ENCODE measurements around the gene CTSO. TPM values are rescaled to one million over a fixed set of nuclear protein-coding genes. Genes with fewer than 3 reads are reported as not detected.

CTSO gene
- total and polyA plus RNA-seq, 2 donors from 2014 or later: 22.9 to 40.3 TPM

DNA sequence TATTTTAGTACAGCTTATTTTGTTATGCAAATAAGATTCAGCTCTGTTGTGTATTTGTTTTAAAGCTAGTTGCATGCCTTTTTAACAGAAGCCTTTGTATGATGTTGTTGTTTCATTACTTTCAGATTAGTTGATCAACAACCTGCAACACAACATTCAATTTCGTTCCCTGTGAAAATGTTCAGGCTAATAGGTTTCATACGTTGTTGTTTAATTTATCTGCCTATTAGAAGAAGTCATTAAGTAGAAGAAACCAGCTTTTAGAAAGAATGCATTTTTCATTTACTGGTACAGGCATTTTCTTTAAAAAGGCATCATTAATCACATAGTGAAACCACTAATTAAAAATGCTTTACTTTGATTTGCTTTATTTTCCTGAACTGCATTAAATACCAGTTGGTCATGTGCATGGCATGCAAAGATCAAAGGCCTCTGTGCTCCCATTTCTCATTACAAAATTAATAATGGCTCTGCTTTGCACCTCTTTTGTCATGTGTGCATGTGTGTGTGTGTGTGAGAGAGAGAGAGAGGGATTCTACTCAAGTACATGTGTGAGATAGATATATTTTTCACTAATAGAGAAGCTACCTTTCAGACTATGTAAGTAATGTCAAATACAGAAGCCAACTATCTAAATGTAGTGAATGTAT lies 29.2 kb upstream of the CTSO start:
- Histone ChIP-seq H3K9ac (ENCODE audit: low read length in 3 of 3) (no peak overlapping the region), H3K4me3 (ENCODE audit: low read length in 3 of 3) (no peak overlapping the region), H3K27me3 (ENCODE audit: control insufficient read depth, insufficient read depth, low read length) (no peaks in the 10 kb centered on the region), H3K27ac (ENCODE audit: low read depth in 2 of 2, low read length in 2 of 2) (no peak overlapping the region), H3K9me3 (ENCODE audit: control insufficient read depth in 2 of 3, insufficient read depth in 1 of 3, low read length in 3 of 3) (no peaks in the 10 kb centered on the region), H3K4me1 (ENCODE audit: control insufficient read depth in 2 of 3, insufficient read depth in 2 of 3, low read depth in 1 of 3, low read length in 3 of 3) (no peaks in the 10 kb centered on the region), H3K36me3 (ENCODE audit: control insufficient read depth in 2 of 3, insufficient read depth in 3 of 3, low read length in 3 of 3) (no peaks in the 10 kb centered on the region)
- intact Hi-C loops (cut with DNase I): no loop called here
- TF ChIP-seq CTCF (IDR thresholded peaks at IDR 0.05; ENCODE audit: borderline replicate concordance, extremely low read depth, insufficient read depth): no peak
- FAIRE-seq: no peak
- no peak for DNase-seq

DNA sequence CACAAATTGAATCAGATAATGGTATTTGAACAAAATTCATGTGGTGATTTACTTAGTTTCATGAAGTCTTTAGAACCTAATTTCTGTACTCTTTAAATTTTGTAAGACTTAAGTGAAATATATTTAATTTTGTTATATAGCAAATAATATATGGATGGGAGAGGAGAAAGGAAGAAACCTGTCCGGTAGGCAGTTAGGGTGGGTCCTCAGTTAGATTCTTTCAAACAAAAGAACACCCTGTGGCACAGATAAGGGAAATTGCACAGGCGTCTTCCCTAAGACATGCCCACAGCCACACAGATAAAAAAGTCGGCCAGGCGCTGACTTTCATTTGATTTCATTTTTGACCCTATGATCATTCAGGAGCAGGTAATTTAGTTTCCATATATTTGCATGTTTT lies 25.1 kb upstream of the CTSO start:
- Histone ChIP-seq H3K4me3 (ENCODE audit: low read length in 3 of 3) (no peak overlapping the region), H3K4me1 (ENCODE audit: control insufficient read depth in 2 of 3, insufficient read depth in 2 of 3, low read depth in 1 of 3, low read length in 3 of 3) (no peaks in the 10 kb centered on the region), H3K27ac (ENCODE audit: low read depth in 2 of 2, low read length in 2 of 2) (no peak overlapping the region), H3K36me3 (ENCODE audit: control insufficient read depth in 2 of 3, insufficient read depth in 3 of 3, low read length in 3 of 3) (no peaks in the 10 kb centered on the region), H3K9me3 (ENCODE audit: control insufficient read depth in 2 of 3, insufficient read depth in 1 of 3, low read length in 3 of 3) (no peaks in the 10 kb centered on the region), H3K27me3 (ENCODE audit: control insufficient read depth, insufficient read depth, low read length) (no peaks in the 10 kb centered on the region), H3K9ac (ENCODE audit: low read length in 3 of 3) (no peak overlapping the region)
- no peak for FAIRE-seq
- DNase-seq: no peak
- TF ChIP-seq CTCF (IDR thresholded peaks at IDR 0.05; ENCODE audit: borderline replicate concordance, extremely low read depth, insufficient read depth): no peak
- intact Hi-C loops (cut with DNase I): no loop called here

GRCh38 chr4:155975511-155975910 lies 21.8 kb upstream of the CTSO start:
- TF ChIP-seq CTCF (IDR thresholded peaks at IDR 0.05; ENCODE audit: borderline replicate concordance, extremely low read depth, insufficient read depth): no peak
- H3K9ac ChIP-seq (ENCODE audit: low read length in 3 of 3): no peak overlapping the region
- no peaks in the 10 kb centered on the region for H3K9me3 ChIP-seq (ENCODE audit: control insufficient read depth in 2 of 3, insufficient read depth in 1 of 3, low read length in 3 of 3)
- H3K27ac ChIP-seq (ENCODE audit: low read depth in 2 of 2, low read length in 2 of 2): no peak overlapping the region
- DNase-seq (no peak), FAIRE-seq (no peak)
- no peaks in the 10 kb centered on the region for H3K36me3 ChIP-seq (ENCODE audit: control insufficient read depth in 2 of 3, insufficient read depth in 3 of 3, low read length in 3 of 3)
- intact Hi-C loops (cut with DNase I): no loop called here
- no peaks in the 10 kb centered on the region for H3K4me1 ChIP-seq (ENCODE audit: control insufficient read depth in 2 of 3, insufficient read depth in 2 of 3, low read depth in 1 of 3, low read length in 3 of 3)
- no peak overlapping the region for H3K4me3 ChIP-seq (ENCODE audit: low read length in 3 of 3)
- H3K27me3 ChIP-seq (ENCODE audit: control insufficient read depth, insufficient read depth, low read length): no peaks in the 10 kb centered on the region

- no peak for DNase-seq
- Histone ChIP-seq H3K4me3 (ENCODE audit: low read length in 3 of 3) (no peak overlapping the region), H3K9ac (ENCODE audit: low read length in 3 of 3) (no peak overlapping the region), H3K36me3 (ENCODE audit: control insufficient read depth in 2 of 3, insufficient read depth in 3 of 3, low read length in 3 of 3) (no peaks in the 10 kb centered on the region), H3K9me3 (ENCODE audit: control insufficient read depth in 2 of 3, insufficient read depth in 1 of 3, low read length in 3 of 3) (no peaks in the 10 kb centered on the region), H3K4me1 (ENCODE audit: control insufficient read depth in 2 of 3, insufficient read depth in 2 of 3, low read depth in 1 of 3, low read length in 3 of 3) (no peaks in the 10 kb centered on the region), H3K27me3 (ENCODE audit: control insufficient read depth, insufficient read depth, low read length) (no peaks in the 10 kb centered on the region), H3K27ac (ENCODE audit: low read depth in 2 of 2, low read length in 2 of 2) (no peak overlapping the region)
- intact Hi-C loops (cut with DNase I): no loop called here
- FAIRE-seq: no peak
- TF ChIP-seq CTCF (IDR thresholded peaks at IDR 0.05; ENCODE audit: borderline replicate concordance, extremely low read depth, insufficient read depth): no peak
Measured at GRCh38 chr4:155974996-155975395, 21.3 kb upstream of the CTSO start.

All from kidney (tissue), 14 donors.